Measurements from ENCODE around the gene IPO8. TPM values are rescaled to one million over a fixed set of nuclear protein-coding genes. Genes with fewer than 3 reads are reported as not detected.
"Not testable (repeated sequence)": the region's sequence is repeated elsewhere in the genome, so short reads cannot be mapped to it uniquely, and the experiment has no call there.

The IPO8 gene
- polyA plus RNA-seq, 4 donors, result 13.5 to 39.6 (median 18.2) TPM

- H3K9me3 ChIP-seq (ENCODE audit: control insufficient read depth in 2 of 2, insufficient read depth in 1 of 2, low read depth in 1 of 2, low read length in 1 of 2); H3K27ac ChIP-seq (ENCODE audit: low read depth in 1 of 3, low read length in 2 of 3); FAIRE-seq; DNase-seq; H3K36me3 ChIP-seq (ENCODE audit: control insufficient read depth in 3 of 3, insufficient read depth in 2 of 3, low read depth in 1 of 3, low read length in 3 of 3); H3K27me3 ChIP-seq (ENCODE audit: control insufficient read depth in 3 of 3, insufficient read depth in 3 of 3, low read length in 3 of 3); H3K4me1 ChIP-seq (ENCODE audit: control insufficient read depth in 3 of 3, insufficient read depth in 2 of 3, low read depth in 1 of 3, low read length in 2 of 3); H3K4me3 ChIP-seq (ENCODE audit: low read depth in 1 of 3, low read length in 3 of 3): not testable (repeated sequence)
- WGBS, 3 donors, result 81 to 97% (median 88%) methylated on average over 10 to 13 of the region's 13 CpGs
Observed at GRCh38 chr12:30588572-30588971, 107.1 kb downstream of the IPO8 start.

DNA sequence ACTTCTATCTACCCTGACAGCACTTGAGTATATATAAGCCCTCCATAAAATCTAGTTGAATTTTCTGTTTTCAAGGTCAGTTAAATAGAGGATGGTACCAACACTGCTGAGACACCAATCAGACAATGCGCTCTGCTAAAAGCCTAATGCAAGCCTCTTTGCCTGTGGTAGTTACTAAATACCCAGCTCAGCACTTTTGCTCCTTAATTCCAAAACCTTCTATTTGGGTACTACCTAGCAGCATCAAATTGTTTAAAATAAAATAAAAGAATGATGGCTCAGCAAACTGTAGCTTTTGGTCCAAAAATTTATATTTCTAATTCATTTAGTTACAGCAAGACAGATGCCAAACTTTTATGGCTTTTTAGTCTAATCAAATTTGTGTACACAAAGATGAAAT is 107.9 kb downstream of the IPO8 start:
- Histone ChIP-seq H3K36me3 (ENCODE audit: control insufficient read depth in 3 of 3, insufficient read depth in 2 of 3, low read depth in 1 of 3, low read length in 3 of 3) (no peaks in the 10 kb centered on the region), H3K4me1 (ENCODE audit: control insufficient read depth in 3 of 3, insufficient read depth in 2 of 3, low read depth in 1 of 3, low read length in 2 of 3) (no peaks in the 10 kb centered on the region), H3K27ac (ENCODE audit: low read depth in 1 of 3, low read length in 2 of 3) (no peak overlapping the region), H3K27me3 (ENCODE audit: control insufficient read depth in 3 of 3, insufficient read depth in 3 of 3, low read length in 3 of 3) (no peaks in the 10 kb centered on the region), H3K4me3 (ENCODE audit: low read depth in 1 of 3, low read length in 3 of 3) (no peak overlapping the region), H3K9me3 (ENCODE audit: control insufficient read depth in 2 of 2, insufficient read depth in 1 of 2, low read depth in 1 of 2, low read length in 1 of 2) (no peaks in the 10 kb centered on the region)
- DNase-seq (no peak), FAIRE-seq (no peak)
- 96 to 97% (median 96%) methylated on average over 1 of the region's 1 CpG for WGBS, 3 donors

DNA sequence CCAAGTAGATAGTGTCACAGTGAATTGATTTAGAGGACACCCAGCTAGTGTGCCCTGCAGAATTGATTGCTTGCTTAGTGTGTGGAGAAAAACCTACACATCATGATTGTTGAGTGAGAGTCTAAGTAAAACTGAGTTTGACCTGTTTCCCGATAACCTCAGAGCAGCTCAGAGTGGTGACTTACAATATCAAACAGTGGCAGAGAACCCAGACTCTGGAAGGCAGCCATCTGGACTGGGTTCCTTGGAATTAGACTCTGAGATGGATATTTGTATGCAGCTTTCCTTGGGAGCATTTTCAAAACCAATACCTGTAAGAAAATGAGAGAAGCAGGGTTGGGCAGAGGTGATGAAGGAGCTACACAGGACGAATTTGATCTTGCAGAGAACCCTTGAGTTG is 109.8 kb downstream of the IPO8 start:
- FAIRE-seq (no peak), DNase-seq (no peak)
- H3K27me3 ChIP-seq (ENCODE audit: control insufficient read depth in 3 of 3, insufficient read depth in 3 of 3, low read length in 3 of 3), result no peaks in the 10 kb centered on the region
- 60 to 81% (median 63%) methylated on average over 2 of the region's 2 CpGs for WGBS, 3 donors
- H3K4me3 ChIP-seq (ENCODE audit: low read depth in 1 of 3, low read length in 3 of 3), result no peak overlapping the region
- H3K36me3 ChIP-seq (ENCODE audit: control insufficient read depth in 3 of 3, insufficient read depth in 2 of 3, low read depth in 1 of 3, low read length in 3 of 3), result no peaks in the 10 kb centered on the region
- H3K4me1 ChIP-seq (ENCODE audit: control insufficient read depth in 3 of 3, insufficient read depth in 2 of 3, low read depth in 1 of 3, low read length in 2 of 3), result no peaks in the 10 kb centered on the region
- no peaks in the 10 kb centered on the region for H3K9me3 ChIP-seq (ENCODE audit: control insufficient read depth in 2 of 2, insufficient read depth in 1 of 2, low read depth in 1 of 2, low read length in 1 of 2)
- H3K27ac ChIP-seq (ENCODE audit: low read depth in 1 of 3, low read length in 2 of 3), result no peak overlapping the region

DNA sequence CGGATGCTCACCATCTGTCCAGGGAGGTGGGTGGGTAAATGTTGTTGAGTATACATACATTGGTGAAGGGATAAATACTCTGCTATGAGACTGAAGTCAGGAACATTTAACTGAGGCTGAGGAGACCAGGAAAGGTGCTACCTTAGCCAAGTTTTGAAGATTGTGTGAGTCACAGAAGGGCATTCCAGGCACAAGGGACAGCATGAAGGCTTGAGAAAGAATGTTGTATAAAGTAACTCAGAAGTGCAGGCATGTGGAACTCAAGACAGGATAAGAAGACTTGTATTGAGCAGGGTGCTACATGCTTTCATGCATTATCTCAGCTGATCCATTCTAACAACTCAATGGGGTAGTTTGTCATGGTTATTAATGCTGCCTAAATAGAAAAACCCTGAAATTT is 112.7 kb downstream of the IPO8 start:
- FAIRE-seq (no peak), DNase-seq (no peak)
- Histone ChIP-seq H3K4me1 (ENCODE audit: control insufficient read depth in 3 of 3, insufficient read depth in 2 of 3, low read depth in 1 of 3, low read length in 2 of 3) (no peaks in the 10 kb centered on the region), H3K4me3 (ENCODE audit: low read depth in 1 of 3, low read length in 3 of 3) (no peak overlapping the region), H3K27me3 (ENCODE audit: control insufficient read depth in 3 of 3, insufficient read depth in 3 of 3, low read length in 3 of 3) (no peaks in the 10 kb centered on the region), H3K36me3 (ENCODE audit: control insufficient read depth in 3 of 3, insufficient read depth in 2 of 3, low read depth in 1 of 3, low read length in 3 of 3) (no peaks in the 10 kb centered on the region), H3K27ac (ENCODE audit: low read depth in 1 of 3, low read length in 2 of 3) (no peak overlapping the region), H3K9me3 (ENCODE audit: control insufficient read depth in 2 of 2, insufficient read depth in 1 of 2, low read depth in 1 of 2, low read length in 1 of 2) (no peaks in the 10 kb centered on the region)
- WGBS, 3 donors, result 95 to 100% (median 97%) methylated on average over 1 of the region's 1 CpG

GRCh38 chr12:30580344-30580743 is 115.3 kb downstream of the IPO8 start:
- Histone ChIP-seq H3K4me1 (ENCODE audit: control insufficient read depth in 3 of 3, insufficient read depth in 2 of 3, low read depth in 1 of 3, low read length in 2 of 3) (no peaks in the 10 kb centered on the region), H3K4me3 (ENCODE audit: low read depth in 1 of 3, low read length in 3 of 3) (no peak overlapping the region), H3K9me3 (ENCODE audit: control insufficient read depth in 2 of 2, insufficient read depth in 1 of 2, low read depth in 1 of 2, low read length in 1 of 2) (no peaks in the 10 kb centered on the region), H3K27me3 (ENCODE audit: control insufficient read depth in 3 of 3, insufficient read depth in 3 of 3, low read length in 3 of 3) (no peaks in the 10 kb centered on the region), H3K27ac (ENCODE audit: low read depth in 1 of 3, low read length in 2 of 3) (no peak overlapping the region), H3K36me3 (ENCODE audit: control insufficient read depth in 3 of 3, insufficient read depth in 2 of 3, low read depth in 1 of 3, low read length in 3 of 3) (no peaks in the 10 kb centered on the region)
- WGBS, 3 donors, result 58 to 70% (median 68%) methylated on average over 2 of the region's 2 CpGs
- FAIRE-seq (no peak), DNase-seq (no peak)

Other genes with a start within 250 kb of the IPO8 start
- gene CAPRIN2, start 59.1 kb upstream of the IPO8 start, polyA plus RNA-seq, result 10 to 100 TPM in 1 of 4 donors, 1 to 10 TPM in 3; 6.0 to 18.8 (median 8.8) TPM
- gene TSPAN11, start 230.9 kb upstream of the IPO8 start, polyA plus RNA-seq, result 1 to 10 TPM in 2 of 4 donors, under 1 TPM in 1, not detected in 1; 0.54 to 3.9 (median 3.9) TPM